GM12865 (cell line): ENCODE data around the gene PUS1.

Experiments used
- DNase-seq: peaks from one replicate; pipeline ENCODE4 v3.0.0; 2010; ENCODE audit warnings: low read depth
- H3K4me3 ChIP-seq: 2 replicates; pipeline ENCODE4 v1.5.1; 2011; ENCODE audit warnings: mild to moderate bottlenecking, low read depth, low read length, control low read depth
- CTCF ChIP-seq: IDR thresholded peaks from 2 replicates; pipeline ENCODE4 v1.5.1; 2011; ENCODE audit warnings: low read length, control low read depth, low read depth, inconsistent platforms; ENCODE audit not compliant: insufficient read depth; ENCODE audit errors: missing control alignments

Gene PUS1

GRCh38 chr12:131922772-131923171, 6.3 kb upstream of the PUS1 start:
- H3K4me3 ChIP-seq = no peak overlapping the region
- no peak for TF ChIP-seq CTCF
- no peak for DNase-seq

- TF ChIP-seq CTCF = no peak
- DNase-seq = peak; percentile 90
- peak overlapping the region; percentile 41 for H3K4me3 ChIP-seq
Measured at GRCh38 chr12:131923260-131923659, 5.8 kb upstream of the PUS1 start.

- DNase-seq = no peak
- no peak overlapping the region for H3K4me3 ChIP-seq
- no peak for TF ChIP-seq CTCF
Measured at GRCh38 chr12:131927110-131928079, 1.7 kb upstream of the PUS1 start.

GRCh38 chr12:131928080-131928710, 881 bp upstream of the PUS1 start:
- TF ChIP-seq CTCF = no peak
- DNase-seq = peak; percentile 68
- peak overlapping the region; percentile 74 for H3K4me3 ChIP-seq

GRCh38 chr12:131929581-131930456, 743 bp downstream of the PUS1 start:
- peak overlapping the region; percentile 96 for H3K4me3 ChIP-seq
- no peak for TF ChIP-seq CTCF
- peak; percentile 60 for DNase-seq

GRCh38 chr12:131930510-131930909, 1.4 kb downstream of the PUS1 start:
- peak overlapping the region; percentile 96 for H3K4me3 ChIP-seq
- TF ChIP-seq CTCF = no peak
- DNase-seq = no peak
